Caco-2 (cell line): ENCODE results near the gene LRRC8C. TPM values are rescaled to one million over a fixed set of nuclear protein-coding genes. Genes with fewer than 3 reads are reported as not detected.

Experiments used
- BruUV-seq: library from RNA; stranded (reverse); fragments of 400-500 nt; replicated peaks from 2 replicates; lab custom pipeline; 2021; lab: Mats Ljungman, UMichigan
- CTCF ChIA-PET: fragments of 300-600 bp; sonication (Branson Sonifier 250); formaldehyde crosslinking; loops from one replicate; lab custom pipeline; 2022; ENCODE audit warnings: antibody characterized with exemption; lab: Charles Lee
- POLR2A ChIA-PET: fragments of 300-600 bp; sonication (Branson Sonifier 250); formaldehyde crosslinking; loops from one replicate; lab custom pipeline; 2022; ENCODE audit warnings: antibody characterized with exemption; lab: Charles Lee
- DNase-seq, 2 experiments: peaks; one replicate each; pipeline versions ENCODE4 v3.0.0 to v3.0.0-alpha.2; 2020 to 2022
- H3K27me3 ChIP-seq: replicated peaks from 2 replicates; pipeline ENCODE4 v1.6.0; 2011; ENCODE audit warnings: low read length; ENCODE audit not compliant: control insufficient read depth, insufficient read depth
- H3K36me3 ChIP-seq: 2 replicates; pipeline ENCODE4 v1.5.1; 2011; ENCODE audit warnings: low read length; ENCODE audit not compliant: control insufficient read depth, insufficient read depth
- H3K4me1 ChIP-seq: fragments of 250-450 bp; sonication (Bioruptor Pico); 2 replicates; pipeline ENCODE4 v1.5.1; 2020; ENCODE audit warnings: mild to moderate bottlenecking
- H3K4me3 ChIP-seq: 2 replicates; pipeline ENCODE4 v1.5.1; 2011; ENCODE audit warnings: low read depth, mild to moderate bottlenecking, control low read depth, low read length
- H3K9me3 ChIP-seq: fragments of 250-450 bp; sonication (Bioruptor Pico); 2 replicates; pipeline ENCODE4 v1.5.1; 2020; ENCODE audit warnings: mild to moderate bottlenecking, moderate library complexity
- H3K27ac Mint-ChIP-seq: one replicate; pipeline ENCODE4 v1.8.0; 2022; ENCODE audit warnings: mixed read lengths; ENCODE audit not compliant: unreplicated experiment
- H3K27me3 Mint-ChIP-seq: one replicate; pipeline ENCODE4 v1.8.0; 2022; ENCODE audit warnings: mixed read lengths; ENCODE audit not compliant: insufficient read depth, unreplicated experiment
- H3K36me3 Mint-ChIP-seq: one replicate; pipeline ENCODE4 v1.8.0; 2022; ENCODE audit warnings: mild to moderate bottlenecking, mixed read lengths; ENCODE audit not compliant: insufficient read depth, unreplicated experiment
- H3K4me1 Mint-ChIP-seq: one replicate; pipeline ENCODE4 v1.8.0; 2022; ENCODE audit warnings: low read depth, mixed read lengths; ENCODE audit not compliant: unreplicated experiment
- H3K4me3 Mint-ChIP-seq: one replicate; pipeline ENCODE4 v1.8.0; 2022; ENCODE audit warnings: mild to moderate bottlenecking, moderate library complexity, mixed read lengths; ENCODE audit not compliant: unreplicated experiment
- H3K9me3 Mint-ChIP-seq: one replicate; pipeline ENCODE4 v1.8.0; 2022; ENCODE audit warnings: mixed read lengths; ENCODE audit not compliant: unreplicated experiment
- intact Hi-C: fragments of 100-400 bp; cut with micrococcal nuclease; formaldehyde crosslinking; loops from one replicate; pipeline ENCODE4 v1.10.0; 2022; ENCODE audit not compliant: unreplicated experiment
- total RNA-seq: library from RNA; stranded (reverse); gene quantifications from 2 replicates; pipeline ENCODE4 v1.2.3, GENCODE V29; 2022
- TF ChIP-seq, protein P1 (sequence below), 2 experiments: fragments of 200-600 bp in 1 of 2; IDR thresholded peaks; 1 replicate in 1 of 2; 2 replicates in 1 of 2; pipeline versions ENCODE4 v1.5.1 to v1.8.0; 2011 to 2022; ENCODE audit warnings: antibody characterized with exemption in 1 of 2, control low read depth in 1 of 2, inconsistent platforms in 1 of 2, low read depth in 1 of 2, low read length in 1 of 2, mild to moderate bottlenecking in 1 of 2, moderate library complexity in 1 of 2; ENCODE audit not compliant: insufficient read depth in 1 of 2, severe bottlenecking in 1 of 2, unreplicated experiment in 1 of 2

Gene LRRC8C
- total RNA-seq, 1 experiment from 2014 or later = 0.11 TPM

GRCh38 chr1:89611721-89612120, 21.2 kb upstream of the LRRC8C start:
- no peaks in the 10 kb centered on the region for H3K27me3 ChIP-seq
- intact Hi-C loops = no loop called here
- Mint-ChIP-seq H3K9me3 (no peaks in the 10 kb centered on the region), H3K27me3 (peaks cover 4% of the 10 kb centered on the region), H3K27ac (no peak overlapping the region), H3K4me3 (no peak overlapping the region), H3K4me1 (no peaks in the 10 kb centered on the region), H3K36me3 (no peaks in the 10 kb centered on the region)
- TF ChIP-seq, protein P1, sequence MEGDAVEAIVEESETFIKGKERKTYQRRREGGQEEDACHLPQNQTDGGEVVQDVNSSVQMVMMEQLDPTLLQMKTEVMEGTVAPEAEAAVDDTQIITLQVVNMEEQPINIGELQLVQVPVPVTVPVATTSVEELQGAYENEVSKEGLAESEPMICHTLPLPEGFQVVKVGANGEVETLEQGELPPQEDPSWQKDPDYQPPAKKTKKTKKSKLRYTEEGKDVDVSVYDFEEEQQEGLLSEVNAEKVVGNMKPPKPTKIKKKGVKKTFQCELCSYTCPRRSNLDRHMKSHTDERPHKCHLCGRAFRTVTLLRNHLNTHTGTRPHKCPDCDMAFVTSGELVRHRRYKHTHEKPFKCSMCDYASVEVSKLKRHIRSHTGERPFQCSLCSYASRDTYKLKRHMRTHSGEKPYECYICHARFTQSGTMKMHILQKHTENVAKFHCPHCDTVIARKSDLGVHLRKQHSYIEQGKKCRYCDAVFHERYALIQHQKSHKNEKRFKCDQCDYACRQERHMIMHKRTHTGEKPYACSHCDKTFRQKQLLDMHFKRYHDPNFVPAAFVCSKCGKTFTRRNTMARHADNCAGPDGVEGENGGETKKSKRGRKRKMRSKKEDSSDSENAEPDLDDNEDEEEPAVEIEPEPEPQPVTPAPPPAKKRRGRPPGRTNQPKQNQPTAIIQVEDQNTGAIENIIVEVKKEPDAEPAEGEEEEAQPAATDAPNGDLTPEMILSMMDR (IDR thresholded peaks at IDR 0.05; ENCODE audit: insufficient read depth in 1 of 2, low read depth in 1 of 2, low read length in 1 of 2, severe bottlenecking in 1 of 2, unreplicated experiment in 1 of 2) = no peak
- no TSS peak for BruUV-seq
- no peak for DNase-seq
- POLR2A ChIA-PET = no interaction called here
- H3K9me3 ChIP-seq = no peaks in the 10 kb centered on the region
- CTCF ChIA-PET = no interaction called here
- no peaks in the 10 kb centered on the region for H3K4me1 ChIP-seq
- no peak overlapping the region for H3K4me3 ChIP-seq
- H3K36me3 ChIP-seq = no peaks in the 10 kb centered on the region

GRCh38 chr1:89613928-89614327, 19.0 kb upstream of the LRRC8C start:
- BruUV-seq = no TSS peak
- H3K27ac Mint-ChIP-seq = no peak overlapping the region
- CTCF ChIA-PET = no interaction called here
- TF ChIP-seq, protein P1 (IDR thresholded peaks at IDR 0.05; ENCODE audit: insufficient read depth in 1 of 2, low read depth in 1 of 2, low read length in 1 of 2, severe bottlenecking in 1 of 2, unreplicated experiment in 1 of 2) = no peak
- peaks cover 4% of the 10 kb centered on the region for H3K27me3 Mint-ChIP-seq
- intact Hi-C loops = no loop called here
- Histone ChIP-seq H3K9me3 (no peaks in the 10 kb centered on the region), H3K4me3 (no peak overlapping the region), H3K27me3 (no peaks in the 10 kb centered on the region), H3K4me1 (no peaks in the 10 kb centered on the region), H3K36me3 (no peaks in the 10 kb centered on the region)
- H3K36me3 Mint-ChIP-seq = no peaks in the 10 kb centered on the region
- POLR2A ChIA-PET = no interaction called here
- H3K9me3 Mint-ChIP-seq = no peaks in the 10 kb centered on the region
- H3K4me1 Mint-ChIP-seq = no peaks in the 10 kb centered on the region
- H3K4me3 Mint-ChIP-seq = no peak overlapping the region
- DNase-seq = no peak

DNA sequence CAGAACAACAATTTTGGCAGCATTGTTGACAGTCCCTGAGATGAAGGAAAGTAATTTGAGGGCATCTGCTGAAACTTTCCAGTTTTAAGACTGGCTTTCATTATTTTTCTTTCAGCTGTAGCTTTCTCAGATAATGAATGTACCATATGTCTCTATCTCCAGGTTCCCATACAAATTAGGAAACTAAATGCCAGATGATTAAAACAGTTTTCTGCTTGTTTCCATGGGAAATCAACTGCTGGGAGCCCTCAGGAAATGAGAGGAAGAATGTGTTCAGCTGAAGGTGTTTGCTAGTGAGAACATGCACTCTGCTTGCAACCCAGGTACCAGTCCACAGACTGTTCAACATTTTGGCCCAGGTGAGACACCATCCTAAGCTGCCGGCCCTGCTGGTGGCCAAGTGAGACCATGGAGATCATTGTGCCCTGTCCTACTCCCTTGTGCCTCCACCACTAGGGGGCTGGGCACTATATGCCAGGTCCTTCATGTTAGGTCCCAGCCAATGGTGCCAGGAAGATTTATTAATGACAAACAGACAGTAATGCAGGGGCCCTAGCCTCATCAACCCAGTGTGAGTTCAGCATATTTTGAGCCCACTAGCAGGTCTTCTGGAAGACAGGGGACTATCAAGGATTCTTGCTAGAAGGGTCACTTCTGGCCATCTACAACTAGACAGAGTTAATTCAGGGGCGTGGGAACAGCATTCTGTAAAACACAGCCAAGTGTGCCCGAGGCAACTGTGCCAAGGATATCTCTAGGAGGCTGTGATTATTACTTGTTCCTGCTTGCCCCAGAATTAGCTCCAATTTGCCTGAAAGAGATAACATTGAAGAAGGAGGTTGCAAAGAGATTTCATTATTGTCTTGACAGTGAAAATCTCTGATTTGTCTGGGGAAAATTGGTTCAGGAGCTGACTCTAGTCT, 17.0 kb upstream of the LRRC8C start:
- Histone ChIP-seq H3K36me3 (no peaks in the 10 kb centered on the region), H3K27me3 (no peaks in the 10 kb centered on the region), H3K4me3 (no peak overlapping the region), H3K4me1 (no peaks in the 10 kb centered on the region), H3K9me3 (no peaks in the 10 kb centered on the region)
- Mint-ChIP-seq H3K36me3 (no peaks in the 10 kb centered on the region), H3K27me3 (peaks cover 4% of the 10 kb centered on the region), H3K27ac (no peak overlapping the region), H3K9me3 (no peaks in the 10 kb centered on the region), H3K4me1 (no peaks in the 10 kb centered on the region), H3K4me3 (no peak overlapping the region)
- intact Hi-C loops = loop anchor here (5.0 kb wide), 1 partner anchor 134 kb away; no protein-coding TSS in a partner anchor
- ChIA-PET CTCF (no interaction called here), POLR2A (no interaction called here)
- TF ChIP-seq, protein P1 (IDR thresholded peaks at IDR 0.05; ENCODE audit: insufficient read depth in 1 of 2, low read depth in 1 of 2, low read length in 1 of 2, severe bottlenecking in 1 of 2, unreplicated experiment in 1 of 2) = peak; percentile 22
- BruUV-seq = no TSS peak
- no peak for DNase-seq
